ENCODE results near the gene QRSL1. TPM values are rescaled to one million over a fixed set of nuclear protein-coding genes. Genes with fewer than 3 reads are reported as not detected.
A peak's percentile ranks its signal among the peaks of the same experiment; 100 is the strongest.
"Not testable (repeated sequence)": the region's sequence is repeated elsewhere in the genome, so short reads cannot be mapped to it uniquely, and the experiment has no call there.

Gene QRSL1
- total and polyA plus RNA-seq, 5 donors from 2014 or later, result 8.6 to 15.1 (median 11.3) TPM

GRCh38 chr6:106701201-106701600, 71.8 kb downstream of the QRSL1 start:
- not testable (repeated sequence) for H3K4me1 Mint-ChIP-seq; H3K9me3 Mint-ChIP-seq; ATAC-seq (ENCODE audit: low read depth in 2 of 2); H3K27ac Mint-ChIP-seq; H3K9me3 ChIP-seq (ENCODE audit: control insufficient read depth in 2 of 2, low read length in 2 of 2); H3K27me3 ChIP-seq (ENCODE audit: control insufficient read depth, insufficient read depth, low read length); H3K36me3 ChIP-seq (ENCODE audit: control insufficient read depth, insufficient read depth, low read length); H3K36me3 Mint-ChIP-seq; H3K4me1 ChIP-seq (ENCODE audit: control insufficient read depth, insufficient read depth, low read length, poor library complexity, severe bottlenecking); H3K27ac ChIP-seq (ENCODE audit: insufficient read depth, low read length, poor library complexity, severe bottlenecking); DNase-seq; H3K4me3 ChIP-seq (ENCODE audit: low read depth, low read length); H3K4me3 Mint-ChIP-seq
- peaks cover 38% of the 10 kb centered on the region for H3K27me3 Mint-ChIP-seq

GRCh38 chr6:106702046-106702445, 72.7 kb downstream of the QRSL1 start:
- H3K27ac ChIP-seq (ENCODE audit: insufficient read depth, low read length, poor library complexity, severe bottlenecking), result no peak overlapping the region
- Mint-ChIP-seq H3K4me3 (no peak overlapping the region), H3K27me3 (peaks cover 36% of the 10 kb centered on the region), H3K9me3 (peaks cover 0 to 8% (median 2%) of the 10 kb centered on the region in 7 donors), H3K27ac (no peak overlapping the region), H3K36me3 (no peaks in the 10 kb centered on the region), H3K4me1 (peaks cover 0 to 5% (median 0%) of the 10 kb centered on the region in 4 donors)
- H3K4me3 ChIP-seq (ENCODE audit: low read depth, low read length), result no peak overlapping the region
- peaks cover 2% of the 10 kb centered on the region for H3K27me3 ChIP-seq (ENCODE audit: control insufficient read depth, insufficient read depth, low read length)
- no peak for ATAC-seq (ENCODE audit: low read depth in 2 of 2)
- DNase-seq, result no peak
- no peaks in the 10 kb centered on the region for H3K4me1 ChIP-seq (ENCODE audit: control insufficient read depth, insufficient read depth, low read length, poor library complexity, severe bottlenecking)
- H3K9me3 ChIP-seq (ENCODE audit: control insufficient read depth in 2 of 2, low read length in 2 of 2), result peaks cover 0 to 3% of the 10 kb centered on the region in 2 experiments
- no peaks in the 10 kb centered on the region for H3K36me3 ChIP-seq (ENCODE audit: control insufficient read depth, insufficient read depth, low read length)

GRCh38 chr6:106702451-106703110, 73.2 kb downstream of the QRSL1 start:
- Histone ChIP-seq H3K36me3 (ENCODE audit: control insufficient read depth, insufficient read depth, low read length) (no peaks in the 10 kb centered on the region), H3K4me3 (ENCODE audit: low read depth, low read length) (no peak overlapping the region), H3K9me3 (ENCODE audit: control insufficient read depth in 2 of 2, low read length in 2 of 2) (peaks cover 0 to 3% of the 10 kb centered on the region in 2 experiments), H3K4me1 (ENCODE audit: control insufficient read depth, insufficient read depth, low read length, poor library complexity, severe bottlenecking) (no peaks in the 10 kb centered on the region), H3K27me3 (ENCODE audit: control insufficient read depth, insufficient read depth, low read length) (peaks cover 2% of the 10 kb centered on the region), H3K27ac (ENCODE audit: insufficient read depth, low read length, poor library complexity, severe bottlenecking) (no peak overlapping the region)
- ATAC-seq (ENCODE audit: low read depth in 2 of 2) (peak; percentile 16 to 58), DNase-seq (peak in 1 of 3 donors; percentile 29)
- peaks cover 0 to 8% (median 2%) of the 10 kb centered on the region in 7 donors for H3K9me3 Mint-ChIP-seq
- H3K4me3 Mint-ChIP-seq, result peak overlapping the region in 2 of 4 donors; percentile 28 to 42
- H3K27ac Mint-ChIP-seq, result peak overlapping the region in 1 of 3 donors; percentile 66
- peaks cover 0 to 5% (median 0%) of the 10 kb centered on the region in 4 donors for H3K4me1 Mint-ChIP-seq
- peaks cover 35% of the 10 kb centered on the region for H3K27me3 Mint-ChIP-seq
- H3K36me3 Mint-ChIP-seq, result no peaks in the 10 kb centered on the region

GRCh38 chr6:106704327-106704726, 74.9 kb downstream of the QRSL1 start:
- no peak overlapping the region for H3K27ac ChIP-seq (ENCODE audit: insufficient read depth, low read length, poor library complexity, severe bottlenecking)
- no peak for ATAC-seq (ENCODE audit: low read depth in 2 of 2)

GRCh38 chr6:106705156-106705555, 75.8 kb downstream of the QRSL1 start:
- H3K27ac ChIP-seq (ENCODE audit: insufficient read depth, low read length, poor library complexity, severe bottlenecking), result no peak overlapping the region
- H3K4me1 ChIP-seq (ENCODE audit: control insufficient read depth, insufficient read depth, low read length, poor library complexity, severe bottlenecking), result no peaks in the 10 kb centered on the region
- ATAC-seq (ENCODE audit: low read depth in 2 of 2) (no peak), DNase-seq (no peak)
- no peaks in the 10 kb centered on the region for H3K27me3 ChIP-seq (ENCODE audit: control insufficient read depth, insufficient read depth, low read length)
- H3K4me3 ChIP-seq (ENCODE audit: low read depth, low read length), result no peak overlapping the region
- Mint-ChIP-seq H3K27ac (no peak overlapping the region), H3K4me1 (peaks cover 0 to 5% (median 0%) of the 10 kb centered on the region in 4 donors), H3K4me3 (no peak overlapping the region), H3K27me3 (peaks cover 30% of the 10 kb centered on the region), H3K9me3 (peaks cover 0 to 8% (median 0%) of the 10 kb centered on the region in 7 donors), H3K36me3 (no peaks in the 10 kb centered on the region)
- no peaks in the 10 kb centered on the region for H3K36me3 ChIP-seq (ENCODE audit: control insufficient read depth, insufficient read depth, low read length)
- peaks cover 0 to 3% of the 10 kb centered on the region in 2 experiments for H3K9me3 ChIP-seq (ENCODE audit: control insufficient read depth in 2 of 2, low read length in 2 of 2)

More at GRCh38 chr6:106704327-106704726, 74.9 kb downstream of the QRSL1 start:
- peaks cover 0 to 8% (median 2%) of the 10 kb centered on the region in 7 donors for H3K9me3 Mint-ChIP-seq
- H3K4me1 Mint-ChIP-seq, result peaks cover 0 to 5% (median 0%) of the 10 kb centered on the region in 4 donors
- no peak overlapping the region for H3K4me3 Mint-ChIP-seq
- Histone ChIP-seq H3K27me3 (ENCODE audit: control insufficient read depth, insufficient read depth, low read length) (peaks cover 2% of the 10 kb centered on the region), H3K36me3 (ENCODE audit: control insufficient read depth, insufficient read depth, low read length) (no peaks in the 10 kb centered on the region), H3K4me1 (ENCODE audit: control insufficient read depth, insufficient read depth, low read length, poor library complexity, severe bottlenecking) (no peaks in the 10 kb centered on the region), H3K4me3 (ENCODE audit: low read depth, low read length) (no peak overlapping the region), H3K9me3 (ENCODE audit: control insufficient read depth in 2 of 2, low read length in 2 of 2) (peaks cover 0 to 3% of the 10 kb centered on the region in 2 experiments)
- H3K36me3 Mint-ChIP-seq, result no peaks in the 10 kb centered on the region
- DNase-seq, result no peak
- H3K27ac Mint-ChIP-seq, result no peak overlapping the region
- peaks cover 35% of the 10 kb centered on the region for H3K27me3 Mint-ChIP-seq

GRCh38 chr6:106710580-106710979, 81.2 kb downstream of the QRSL1 start:
- Mint-ChIP-seq H3K4me3 (no peak overlapping the region), H3K9me3 (peaks cover 0 to 4% (median 0%) of the 10 kb centered on the region in 7 donors), H3K36me3 (no peaks in the 10 kb centered on the region), H3K4me1 (no peaks in the 10 kb centered on the region), H3K27me3 (peaks cover 18% of the 10 kb centered on the region), H3K27ac (no peak overlapping the region)
- Histone ChIP-seq H3K4me3 (ENCODE audit: low read depth, low read length) (no peak overlapping the region), H3K9me3 (ENCODE audit: control insufficient read depth in 2 of 2, low read length in 2 of 2) (no peaks in the 10 kb centered on the region), H3K36me3 (ENCODE audit: control insufficient read depth, insufficient read depth, low read length) (no peaks in the 10 kb centered on the region), H3K4me1 (ENCODE audit: control insufficient read depth, insufficient read depth, low read length, poor library complexity, severe bottlenecking) (no peaks in the 10 kb centered on the region), H3K27me3 (ENCODE audit: control insufficient read depth, insufficient read depth, low read length) (peaks cover 2% of the 10 kb centered on the region), H3K27ac (ENCODE audit: insufficient read depth, low read length, poor library complexity, severe bottlenecking) (no peak overlapping the region)
- no peak for ATAC-seq (ENCODE audit: low read depth in 2 of 2)
- no peak for DNase-seq

GRCh38 chr6:106714281-106714680, 84.9 kb downstream of the QRSL1 start:
- peaks cover 0 to 3% (median 0%) of the 10 kb centered on the region in 7 donors for H3K9me3 Mint-ChIP-seq
- H3K27me3 Mint-ChIP-seq, result peaks cover 21% of the 10 kb centered on the region
- DNase-seq, result no peak
- H3K4me1 ChIP-seq (ENCODE audit: control insufficient read depth, insufficient read depth, low read length, poor library complexity, severe bottlenecking), result no peaks in the 10 kb centered on the region
- no peak overlapping the region for H3K4me3 Mint-ChIP-seq
- H3K36me3 Mint-ChIP-seq, result no peaks in the 10 kb centered on the region
- no peaks in the 10 kb centered on the region for H3K9me3 ChIP-seq (ENCODE audit: control insufficient read depth in 2 of 2, low read length in 2 of 2)
- no peaks in the 10 kb centered on the region for H3K36me3 ChIP-seq (ENCODE audit: control insufficient read depth, insufficient read depth, low read length)
- H3K27ac Mint-ChIP-seq, result no peak overlapping the region
- no peaks in the 10 kb centered on the region for H3K4me1 Mint-ChIP-seq
- no peak overlapping the region for H3K4me3 ChIP-seq (ENCODE audit: low read depth, low read length)
- H3K27me3 ChIP-seq (ENCODE audit: control insufficient read depth, insufficient read depth, low read length), result peaks cover 8% of the 10 kb centered on the region
- ATAC-seq (ENCODE audit: low read depth in 2 of 2), result no peak
- no peak overlapping the region for H3K27ac ChIP-seq (ENCODE audit: insufficient read depth, low read length, poor library complexity, severe bottlenecking)

GRCh38 chr6:106715922-106716321, 86.5 kb downstream of the QRSL1 start:
- no peaks in the 10 kb centered on the region for H3K4me1 Mint-ChIP-seq
- H3K27ac Mint-ChIP-seq, result no peak overlapping the region
- H3K9me3 Mint-ChIP-seq, result peaks cover 0 to 3% (median 0%) of the 10 kb centered on the region in 7 donors
- Histone ChIP-seq H3K9me3 (ENCODE audit: control insufficient read depth in 2 of 2, low read length in 2 of 2) (no peaks in the 10 kb centered on the region), H3K4me1 (ENCODE audit: control insufficient read depth, insufficient read depth, low read length, poor library complexity, severe bottlenecking) (no peaks in the 10 kb centered on the region), H3K27ac (ENCODE audit: insufficient read depth, low read length, poor library complexity, severe bottlenecking) (no peak overlapping the region), H3K4me3 (ENCODE audit: low read depth, low read length) (no peak overlapping the region), H3K36me3 (ENCODE audit: control insufficient read depth, insufficient read depth, low read length) (no peaks in the 10 kb centered on the region), H3K27me3 (ENCODE audit: control insufficient read depth, insufficient read depth, low read length) (peaks cover 8% of the 10 kb centered on the region)
- DNase-seq, result no peak
- H3K36me3 Mint-ChIP-seq, result no peaks in the 10 kb centered on the region
- H3K4me3 Mint-ChIP-seq, result no peak overlapping the region
- peaks cover 15% of the 10 kb centered on the region for H3K27me3 Mint-ChIP-seq
- no peak for ATAC-seq (ENCODE audit: low read depth in 2 of 2)

Measured in CD4-positive, CD25-positive, alpha-beta regulatory T cell (primary cell).